Measurements from ENCODE around the gene CLEC2L.

Gene CLEC2L

DNA sequence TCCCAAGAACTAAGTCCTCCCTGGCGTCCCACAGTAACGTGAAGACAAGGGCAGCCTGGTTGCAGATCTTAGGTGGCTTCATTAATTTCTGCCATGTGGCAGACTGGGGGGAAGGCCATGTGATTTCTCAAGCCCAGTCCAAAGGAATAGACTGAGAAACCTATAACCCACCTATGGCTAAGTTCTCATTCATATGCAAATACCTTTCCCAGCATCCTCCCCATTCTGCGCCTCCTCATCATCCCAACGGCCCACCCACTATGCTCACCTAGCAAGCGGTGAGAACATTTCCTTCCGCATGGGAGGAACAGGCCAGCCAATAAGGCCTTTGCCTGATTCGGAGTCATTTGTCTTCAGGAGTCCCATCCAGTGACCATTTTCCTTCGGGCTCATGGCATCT lies 8.2 kb upstream of the CLEC2L start:
- no peak for DNase-seq (ENCODE audit: low read depth)
- no peak overlapping the region for H3K4me3 ChIP-seq (ENCODE audit: low read depth, low read length)

DNA sequence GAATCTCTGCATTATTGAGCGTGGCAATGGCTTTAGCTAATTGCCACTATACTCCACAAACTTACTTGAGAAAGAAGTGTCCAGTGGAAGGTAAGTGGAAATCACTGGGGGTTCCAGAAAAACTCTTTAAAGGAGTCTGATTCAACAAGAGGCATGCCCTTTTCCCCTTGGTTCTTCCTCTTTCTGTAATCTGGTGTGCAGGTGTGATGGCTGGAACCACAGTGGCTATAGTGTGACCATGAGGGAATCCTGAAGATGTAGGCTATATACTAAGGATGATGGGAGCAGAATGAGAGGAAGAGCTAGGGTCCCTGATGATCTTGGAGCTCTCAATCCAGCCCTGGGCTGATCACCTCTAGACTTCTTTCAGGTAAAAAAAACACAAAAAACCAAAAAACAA lies 2.0 kb upstream of the CLEC2L start:
- H3K4me3 ChIP-seq (ENCODE audit: low read depth, low read length) = no peak overlapping the region
- DNase-seq (ENCODE audit: low read depth) = no peak

DNA sequence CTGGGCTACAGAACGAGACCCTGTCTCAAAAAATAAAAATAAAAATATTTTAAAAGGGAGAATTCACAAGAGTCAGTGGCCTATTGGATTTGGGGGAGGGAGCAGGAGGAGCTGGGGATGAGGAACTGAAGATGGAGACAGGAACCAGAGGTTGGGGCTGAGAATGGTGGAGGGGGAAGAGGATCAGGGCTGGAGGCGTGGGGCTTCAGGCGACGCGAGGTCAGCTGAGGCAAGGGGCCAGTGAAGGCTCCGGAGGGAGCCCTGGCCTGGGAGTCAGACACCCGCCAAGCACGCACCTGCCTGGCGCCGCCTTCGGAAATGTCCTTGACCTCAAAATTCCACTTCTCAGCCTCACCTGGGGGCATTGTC lies 671 bp upstream of the CLEC2L start:
- no peak for DNase-seq (ENCODE audit: low read depth)
- H3K4me3 ChIP-seq (ENCODE audit: low read depth, low read length) = no peak overlapping the region

- no peak for DNase-seq (ENCODE audit: low read depth)
Observed at GRCh38 chr7:139523968-139524815, 707 bp downstream of the CLEC2L start.

GRCh38 chr7:139525239-139525638 lies 1.8 kb downstream of the CLEC2L start:
- H3K4me3 ChIP-seq (ENCODE audit: low read depth, low read length) = no peak overlapping the region
- DNase-seq (ENCODE audit: low read depth) = no peak

More at GRCh38 chr7:139523968-139524815, 707 bp downstream of the CLEC2L start:
- no peak overlapping the region for H3K4me3 ChIP-seq (ENCODE audit: low read depth, low read length)

- H3K4me3 ChIP-seq (ENCODE audit: low read depth, low read length) = no peak overlapping the region
- DNase-seq (ENCODE audit: low read depth) = no peak
Observed at GRCh38 chr7:139525750-139526149, 2.3 kb downstream of the CLEC2L start.

DNA sequence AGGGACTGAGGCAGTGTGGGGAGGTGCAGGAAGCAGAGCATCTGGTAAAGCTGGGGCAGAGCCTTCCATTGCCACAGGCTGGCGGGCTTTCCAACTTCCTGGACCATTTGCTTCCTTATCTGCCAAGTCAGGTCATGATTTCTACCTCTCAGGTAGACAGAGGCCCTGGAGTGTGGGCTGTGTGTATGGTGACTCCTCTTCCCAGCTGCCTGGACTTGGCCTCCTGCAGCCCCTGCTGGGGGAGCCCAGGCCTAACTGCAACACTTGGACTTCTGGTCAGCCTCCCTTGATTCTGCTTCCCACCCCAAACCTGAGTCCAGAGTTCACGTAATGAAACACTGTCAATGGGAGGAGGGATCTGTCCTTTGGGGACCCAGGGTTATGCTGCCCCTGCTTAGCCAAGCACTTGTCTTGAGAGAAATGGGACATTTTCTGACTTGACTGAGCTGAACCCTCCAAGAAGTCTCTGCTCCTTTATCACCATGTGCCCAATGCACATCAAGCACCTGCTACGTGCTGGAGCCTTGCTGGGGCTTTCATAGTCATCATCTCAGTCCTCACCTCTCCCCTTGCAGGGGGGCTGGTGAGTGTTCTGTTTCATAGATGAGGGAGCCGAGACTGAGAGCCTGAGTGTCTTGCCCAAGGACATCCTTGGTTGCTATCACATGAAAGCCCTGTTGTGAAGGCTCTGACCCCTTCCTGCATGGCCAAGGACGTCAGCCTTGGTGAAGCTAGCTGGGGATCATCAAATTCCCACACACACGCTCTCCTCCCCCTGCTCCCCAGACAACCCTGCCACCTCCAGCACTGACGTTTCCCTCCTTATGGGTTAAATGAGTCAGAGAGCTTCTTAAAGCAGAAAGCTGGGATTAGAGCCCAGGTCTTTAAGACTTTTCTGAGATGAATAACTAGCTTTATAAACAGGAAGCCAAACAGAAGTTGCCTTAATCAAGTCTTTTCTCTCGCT lies 3.4 kb downstream of the CLEC2L start:
- no peak overlapping the region for H3K4me3 ChIP-seq (ENCODE audit: low read depth, low read length)
- peak; percentile 75 for DNase-seq (ENCODE audit: low read depth)

DNA sequence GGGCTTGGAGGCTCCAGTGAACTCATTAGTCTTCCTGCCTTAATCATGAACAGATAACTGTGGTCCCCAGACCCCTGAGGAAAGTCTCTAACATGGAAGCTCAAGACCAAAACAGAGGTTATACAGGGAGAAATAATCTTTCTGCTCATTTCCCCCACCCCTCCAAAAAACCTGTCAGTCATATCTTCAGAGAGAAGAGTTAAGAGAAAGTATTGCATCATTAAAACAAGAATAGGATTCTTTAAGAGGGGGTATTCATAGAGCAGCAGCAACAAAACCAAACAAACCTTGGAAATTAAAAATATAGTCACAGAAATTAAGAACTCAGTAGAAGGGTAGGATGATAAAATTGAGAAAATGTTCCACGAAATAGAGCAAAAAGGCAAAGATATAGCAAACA lies 7.6 kb downstream of the CLEC2L start:
- no peak overlapping the region for H3K4me3 ChIP-seq (ENCODE audit: low read depth, low read length)
- DNase-seq (ENCODE audit: low read depth) = no peak

DNA sequence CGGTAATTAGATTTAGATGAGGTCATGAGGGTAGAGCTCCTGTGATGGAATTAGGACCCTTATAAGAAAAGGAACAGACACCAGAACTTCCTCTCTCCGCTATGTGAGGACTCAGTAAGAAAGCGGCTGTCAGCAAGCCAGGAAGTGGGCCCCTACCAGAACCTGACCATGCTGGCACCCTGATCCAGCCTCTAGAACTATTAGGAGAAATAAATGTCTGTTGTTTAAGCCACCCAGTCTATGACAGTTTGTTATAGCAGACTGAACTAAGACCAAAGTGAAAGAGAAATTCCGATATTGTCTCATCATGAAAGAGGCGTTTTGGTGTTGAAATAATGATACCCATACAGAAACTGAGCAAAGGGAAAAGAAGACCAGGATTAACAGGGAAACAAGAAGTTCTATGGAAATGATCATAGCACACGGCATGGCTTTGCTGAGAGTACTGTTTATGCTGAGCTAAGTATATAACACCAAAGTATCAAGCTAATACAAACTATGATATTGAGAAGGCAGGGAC lies 9.2 kb downstream of the CLEC2L start:
- H3K4me3 ChIP-seq (ENCODE audit: low read depth, low read length) = no peak overlapping the region
- DNase-seq (ENCODE audit: low read depth) = no peak

DNA sequence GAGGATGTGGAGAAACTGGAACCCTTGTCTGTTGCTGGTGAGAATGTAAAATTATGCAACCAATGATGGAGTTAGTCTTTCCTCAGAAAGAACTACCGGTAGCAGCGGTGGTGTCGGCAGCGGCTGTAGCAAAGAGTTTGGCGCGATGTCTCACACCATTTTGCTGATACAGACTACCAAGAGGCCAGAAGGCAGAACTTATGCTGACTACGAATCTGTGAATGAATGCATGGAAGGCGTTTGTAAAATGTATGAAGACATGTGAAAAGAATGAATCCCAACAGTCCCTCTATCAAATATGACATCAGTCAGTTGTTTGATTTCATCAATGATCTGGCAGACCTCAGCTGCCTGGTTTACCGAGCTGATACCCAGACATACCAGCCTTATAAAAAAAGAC lies 10.6 kb downstream of the CLEC2L start:
- DNase-seq (ENCODE audit: low read depth) = no peak
- no peak overlapping the region for H3K4me3 ChIP-seq (ENCODE audit: low read depth, low read length)

GRCh38 chr7:139534966-139535651 lies 11.6 kb downstream of the CLEC2L start:
- DNase-seq (ENCODE audit: low read depth) = no peak

DNA sequence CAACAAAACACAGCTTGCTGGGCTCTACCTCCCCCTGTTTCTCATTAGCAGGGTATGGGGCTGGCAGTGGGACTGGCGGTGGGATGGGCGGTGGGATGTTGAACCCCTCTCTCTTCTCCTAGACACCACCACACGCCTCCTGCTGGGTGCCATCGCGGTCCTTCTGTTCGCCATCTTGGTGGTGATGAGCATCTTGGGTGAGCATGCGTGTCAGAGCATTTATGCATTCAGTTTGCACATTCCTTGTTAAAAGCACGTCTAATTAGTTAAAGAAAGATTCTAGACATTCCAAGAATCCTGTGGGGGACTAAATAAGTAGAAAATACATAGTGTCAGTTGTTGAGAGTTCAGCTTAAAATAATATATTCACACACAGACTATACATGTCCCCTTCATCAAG lies 12.7 kb downstream of the CLEC2L start:
- H3K4me3 ChIP-seq (ENCODE audit: low read depth, low read length) = no peak overlapping the region
- no peak for DNase-seq (ENCODE audit: low read depth)

More at GRCh38 chr7:139534966-139535651, 11.6 kb downstream of the CLEC2L start:
- H3K4me3 ChIP-seq (ENCODE audit: low read depth, low read length) = no peak overlapping the region

GRCh38 chr7:139538881-139539635 lies 15.6 kb downstream of the CLEC2L start:
- H3K4me3 ChIP-seq (ENCODE audit: low read depth, low read length) = no peak overlapping the region
- no peak for DNase-seq (ENCODE audit: low read depth)

DNA sequence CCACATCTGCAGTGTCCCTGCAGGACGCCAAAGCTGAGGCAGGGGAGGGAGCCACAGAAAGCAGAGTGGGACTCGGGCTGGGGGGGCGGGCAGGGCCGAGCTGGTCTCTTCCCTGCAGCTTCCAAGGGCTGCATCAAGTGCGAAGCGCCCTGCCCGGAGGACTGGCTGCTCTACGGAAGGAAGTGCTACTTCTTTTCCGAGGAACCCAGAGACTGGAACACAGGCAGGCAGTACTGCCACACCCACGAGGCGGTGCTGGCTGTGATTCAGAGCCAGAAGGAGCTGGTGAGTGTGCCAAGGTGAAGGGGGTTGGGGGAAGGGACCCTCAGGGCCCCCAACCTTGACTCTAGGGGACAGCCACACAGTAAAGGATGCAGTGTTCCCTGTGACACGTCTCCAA lies 16.7 kb downstream of the CLEC2L start:
- no peak overlapping the region for H3K4me3 ChIP-seq (ENCODE audit: low read depth, low read length)
- DNase-seq (ENCODE audit: low read depth) = no peak

DNA sequence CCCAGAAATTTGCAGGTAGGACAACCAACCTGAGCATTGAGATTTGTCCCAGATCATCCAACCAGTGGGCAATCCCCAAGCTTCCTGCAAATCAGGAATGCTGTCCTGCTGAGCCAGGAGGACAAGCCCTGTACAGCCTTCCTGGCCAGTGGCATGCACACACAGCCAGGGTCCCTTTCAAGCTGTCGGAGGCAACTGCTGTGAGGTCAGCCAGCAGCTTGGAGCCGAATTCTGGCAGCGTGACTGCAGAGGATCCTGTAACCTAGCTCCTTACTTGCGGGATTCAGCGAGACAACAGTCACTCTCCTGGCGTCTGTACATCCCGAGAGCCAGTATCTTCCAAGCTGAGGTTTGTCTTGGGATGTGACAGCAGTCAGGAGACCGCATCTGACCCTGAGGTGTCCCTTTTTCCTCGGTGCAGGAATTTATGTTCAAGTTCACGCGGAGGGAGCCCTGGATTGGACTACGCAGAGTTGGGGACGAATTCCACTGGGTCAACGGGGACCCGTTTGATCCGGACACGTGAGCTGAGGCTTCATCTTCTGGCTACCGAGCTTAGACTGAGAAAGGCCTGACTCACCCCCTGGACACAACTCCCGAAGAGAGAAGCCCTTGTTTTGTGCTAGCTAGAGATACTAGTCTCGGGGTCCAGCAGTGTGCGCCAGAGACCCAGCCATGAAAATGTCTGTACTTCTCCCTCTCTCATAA lies 18.3 kb downstream of the CLEC2L start:
- no peak for DNase-seq (ENCODE audit: low read depth)
- no peak overlapping the region for H3K4me3 ChIP-seq (ENCODE audit: low read depth, low read length)

GRCh38 chr7:139542308-139543151 lies 19.0 kb downstream of the CLEC2L start:
- H3K4me3 ChIP-seq (ENCODE audit: low read depth, low read length) = no peak overlapping the region
- DNase-seq (ENCODE audit: low read depth) = no peak

DNA sequence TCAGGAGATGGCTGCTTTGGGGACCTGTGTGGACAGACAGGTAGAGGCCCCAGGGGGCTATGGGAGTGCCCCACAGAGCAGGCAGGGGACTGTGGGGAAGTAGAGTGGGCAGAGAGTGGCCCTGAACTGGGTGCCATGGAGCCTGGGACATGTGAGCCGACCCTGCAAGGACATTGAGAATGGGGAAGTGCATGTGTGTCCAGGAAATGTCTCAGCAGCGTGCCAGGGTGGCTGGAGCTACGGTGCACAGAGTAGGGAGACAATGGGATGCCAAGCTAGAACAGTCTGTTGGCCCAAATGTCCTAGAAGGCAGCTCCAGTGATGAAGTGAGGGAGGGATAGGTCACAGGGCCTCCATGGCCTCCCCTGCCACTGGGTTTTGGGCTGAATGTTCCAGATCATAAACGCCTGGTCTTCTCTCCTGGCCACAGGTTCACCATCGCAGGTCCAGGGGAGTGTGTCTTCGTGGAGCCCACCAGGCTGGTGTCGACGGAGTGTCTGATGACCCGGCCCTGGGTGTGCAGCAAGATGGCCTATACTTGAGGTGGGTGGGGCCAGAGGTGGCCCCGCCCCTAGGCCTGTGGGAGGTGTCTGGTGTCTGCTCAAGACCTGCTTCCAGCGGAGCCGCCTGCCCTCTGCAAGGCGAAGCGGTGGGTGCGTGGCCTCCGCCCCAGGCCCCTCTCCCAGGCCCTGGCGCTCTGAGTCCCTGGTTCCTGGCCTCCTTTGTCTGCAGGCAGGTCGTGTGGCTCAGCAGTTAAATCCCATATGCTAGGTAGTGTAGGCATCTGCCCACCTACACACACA lies 20.5 kb downstream of the CLEC2L start:
- DNase-seq (ENCODE audit: low read depth) = no peak
- H3K4me3 ChIP-seq (ENCODE audit: low read depth, low read length) = no peak overlapping the region

Measured in skeletal muscle cell (primary cell).